ENCODE results near the gene PCDH9. TPM values are rescaled to one million over a fixed set of nuclear protein-coding genes. Genes with fewer than 3 reads are reported as not detected.

The PCDH9 gene
- total and polyA plus RNA-seq, 4 experiments from 2014 or later, result 0.08 to 0.18 (median 0.14) TPM

DNA sequence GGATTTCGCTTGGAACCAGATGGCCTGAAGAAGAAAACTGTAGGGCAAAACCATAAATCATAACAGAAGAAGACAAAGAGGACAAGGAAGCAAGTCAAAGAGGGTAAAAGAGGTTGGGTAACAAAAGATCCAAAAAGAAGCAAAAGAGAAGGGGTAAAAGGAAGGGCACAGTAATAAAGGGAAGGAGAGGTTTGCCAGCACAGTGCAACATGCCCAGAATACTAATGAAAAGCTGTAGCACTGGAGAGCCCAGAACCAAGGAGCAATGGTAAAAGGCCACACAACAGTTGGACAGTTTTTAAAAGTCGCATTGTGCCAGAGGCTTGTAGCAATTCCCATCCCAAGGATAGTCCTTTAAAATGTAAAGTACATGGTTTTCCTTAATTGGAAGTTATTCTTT is 506.6 kb downstream of the PCDH9 start:
- H3K9me3 Mint-ChIP-seq, result peaks cover 0 to 7% (median 2%) of the 10 kb centered on the region in 8 donors
- CTCF ChIA-PET (ENCODE audit: partially characterized antibody), result no interaction called here
- Histone ChIP-seq H3K27ac (ENCODE audit: low read depth, low read length) (no peak overlapping the region), H3K36me3 (ENCODE audit: insufficient read depth, low read length) (no peaks in the 10 kb centered on the region), H3K4me3 (ENCODE audit: low read length in 2 of 2) (no peak overlapping the region), H3K27me3 (ENCODE audit: insufficient read depth, low read length) (no peaks in the 10 kb centered on the region), H3K9me3 (ENCODE audit: control insufficient read depth in 1 of 2, low read length in 2 of 2) (no peaks in the 10 kb centered on the region), H3K4me1 (ENCODE audit: insufficient read depth, low read length) (no peaks in the 10 kb centered on the region)
- POLR2A ChIA-PET (ENCODE audit: partially characterized antibody), result no interaction called here
- no peaks in the 10 kb centered on the region for H3K36me3 Mint-ChIP-seq
- H3K4me3 Mint-ChIP-seq, result no peak overlapping the region
- H3K4me1 Mint-ChIP-seq, result no peaks in the 10 kb centered on the region
- H3K27me3 Mint-ChIP-seq, result no peaks in the 10 kb centered on the region
- DNase-seq, result no peak
- H3K27ac Mint-ChIP-seq, result no peak overlapping the region
- intact Hi-C loops (cut with micrococcal nuclease), result no loop called here

DNA sequence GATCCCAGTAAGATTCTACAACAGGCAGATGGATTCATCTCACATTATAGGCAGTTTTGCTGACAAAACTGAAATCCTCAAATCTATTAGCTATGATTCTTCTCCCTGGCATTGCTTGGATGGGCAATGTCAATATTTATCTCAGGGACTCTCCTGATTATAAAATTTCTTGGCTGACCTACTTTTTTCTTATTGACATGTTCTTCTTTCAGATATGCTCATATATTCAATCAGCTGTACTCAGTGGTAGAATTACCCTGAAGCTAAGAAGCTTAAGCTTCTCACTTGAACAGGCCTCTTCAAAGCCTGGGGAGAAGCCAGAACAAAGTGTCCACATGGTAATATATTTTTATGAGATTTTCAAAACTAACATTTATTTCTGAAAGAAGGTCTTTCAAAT is 513.6 kb downstream of the PCDH9 start:
- Mint-ChIP-seq H3K4me1 (no peaks in the 10 kb centered on the region), H3K36me3 (no peaks in the 10 kb centered on the region), H3K4me3 (no peak overlapping the region), H3K9me3 (peaks cover 0 to 4% (median 0%) of the 10 kb centered on the region in 8 donors), H3K27me3 (no peaks in the 10 kb centered on the region), H3K27ac (no peak overlapping the region)
- DNase-seq, result no peak
- intact Hi-C loops (cut with micrococcal nuclease), result no loop called here
- Histone ChIP-seq H3K4me1 (ENCODE audit: insufficient read depth, low read length) (no peaks in the 10 kb centered on the region), H3K4me3 (ENCODE audit: low read length in 2 of 2) (no peak overlapping the region), H3K9me3 (ENCODE audit: control insufficient read depth in 1 of 2, low read length in 2 of 2) (no peaks in the 10 kb centered on the region), H3K27me3 (ENCODE audit: insufficient read depth, low read length) (no peaks in the 10 kb centered on the region), H3K27ac (ENCODE audit: low read depth, low read length) (no peak overlapping the region), H3K36me3 (ENCODE audit: insufficient read depth, low read length) (no peaks in the 10 kb centered on the region)
- ChIA-PET CTCF (ENCODE audit: partially characterized antibody) (no interaction called here), POLR2A (ENCODE audit: partially characterized antibody) (no interaction called here)

- Histone ChIP-seq H3K27ac (ENCODE audit: low read depth, low read length) (no peak overlapping the region), H3K27me3 (ENCODE audit: insufficient read depth, low read length) (no peaks in the 10 kb centered on the region), H3K9me3 (ENCODE audit: control insufficient read depth in 1 of 2, low read length in 2 of 2) (no peaks in the 10 kb centered on the region), H3K4me3 (ENCODE audit: low read length in 2 of 2) (no peak overlapping the region), H3K36me3 (ENCODE audit: insufficient read depth, low read length) (no peaks in the 10 kb centered on the region), H3K4me1 (ENCODE audit: insufficient read depth, low read length) (no peaks in the 10 kb centered on the region)
- ChIA-PET CTCF (ENCODE audit: partially characterized antibody) (no interaction called here), POLR2A (ENCODE audit: partially characterized antibody) (no interaction called here)
- no peak for DNase-seq
- Mint-ChIP-seq H3K27me3 (no peaks in the 10 kb centered on the region), H3K4me1 (no peaks in the 10 kb centered on the region), H3K9me3 (peaks cover 0 to 7% (median 1%) of the 10 kb centered on the region in 8 donors), H3K27ac (no peak overlapping the region), H3K4me3 (no peak overlapping the region), H3K36me3 (no peaks in the 10 kb centered on the region)
- intact Hi-C loops (cut with micrococcal nuclease), result no loop called here
Observed at GRCh38 chr13:66714795-66715194, 515.3 kb downstream of the PCDH9 start.

- no peak overlapping the region for H3K27ac ChIP-seq (ENCODE audit: low read depth, low read length)
- no peak overlapping the region for H3K4me3 ChIP-seq (ENCODE audit: low read length in 2 of 2)
- no peaks in the 10 kb centered on the region for H3K9me3 ChIP-seq (ENCODE audit: control insufficient read depth in 1 of 2, low read length in 2 of 2)
- H3K27me3 ChIP-seq (ENCODE audit: insufficient read depth, low read length), result no peaks in the 10 kb centered on the region
- H3K9me3 Mint-ChIP-seq, result peaks cover 0 to 7% (median 0%) of the 10 kb centered on the region in 8 donors
- no peaks in the 10 kb centered on the region for H3K4me1 Mint-ChIP-seq
- H3K4me1 ChIP-seq (ENCODE audit: insufficient read depth, low read length), result no peaks in the 10 kb centered on the region
- H3K36me3 Mint-ChIP-seq, result no peaks in the 10 kb centered on the region
- POLR2A ChIA-PET (ENCODE audit: partially characterized antibody), result no interaction called here
- H3K27me3 Mint-ChIP-seq, result no peaks in the 10 kb centered on the region
- DNase-seq, result no peak
- no peak overlapping the region for H3K4me3 Mint-ChIP-seq
- no peaks in the 10 kb centered on the region for H3K36me3 ChIP-seq (ENCODE audit: insufficient read depth, low read length)
- CTCF ChIA-PET (ENCODE audit: partially characterized antibody), result no interaction called here
- no peak overlapping the region for H3K27ac Mint-ChIP-seq
- intact Hi-C loops (cut with micrococcal nuclease), result no loop called here
Observed at GRCh38 chr13:66704110-66704509, 526.0 kb downstream of the PCDH9 start.

GRCh38 chr13:66703597-66703996 is 526.5 kb downstream of the PCDH9 start:
- Mint-ChIP-seq H3K36me3 (no peaks in the 10 kb centered on the region), H3K4me3 (no peak overlapping the region), H3K27ac (no peak overlapping the region), H3K4me1 (no peaks in the 10 kb centered on the region), H3K27me3 (no peaks in the 10 kb centered on the region), H3K9me3 (peaks cover 0 to 4% (median 0%) of the 10 kb centered on the region in 8 donors)
- intact Hi-C loops (cut with micrococcal nuclease), result no loop called here
- H3K27me3 ChIP-seq (ENCODE audit: insufficient read depth, low read length), result no peaks in the 10 kb centered on the region
- H3K36me3 ChIP-seq (ENCODE audit: insufficient read depth, low read length), result no peaks in the 10 kb centered on the region
- no peak overlapping the region for H3K4me3 ChIP-seq (ENCODE audit: low read length in 2 of 2)
- ChIA-PET CTCF (ENCODE audit: partially characterized antibody) (no interaction called here), POLR2A (ENCODE audit: partially characterized antibody) (no interaction called here)
- no peak for DNase-seq
- no peak overlapping the region for H3K27ac ChIP-seq (ENCODE audit: low read depth, low read length)
- no peaks in the 10 kb centered on the region for H3K9me3 ChIP-seq (ENCODE audit: control insufficient read depth in 1 of 2, low read length in 2 of 2)
- no peaks in the 10 kb centered on the region for H3K4me1 ChIP-seq (ENCODE audit: insufficient read depth, low read length)

- intact Hi-C loops (cut with micrococcal nuclease), result no loop called here
- ChIA-PET CTCF (ENCODE audit: partially characterized antibody) (no interaction called here), POLR2A (ENCODE audit: partially characterized antibody) (no interaction called here)
- Mint-ChIP-seq H3K4me3 (no peak overlapping the region), H3K36me3 (no peaks in the 10 kb centered on the region), H3K9me3 (peaks cover 0 to 3% (median 0%) of the 10 kb centered on the region in 8 donors), H3K27me3 (no peaks in the 10 kb centered on the region), H3K4me1 (no peaks in the 10 kb centered on the region), H3K27ac (no peak overlapping the region)
- no peaks in the 10 kb centered on the region for H3K4me1 ChIP-seq (ENCODE audit: insufficient read depth, low read length)
- no peak overlapping the region for H3K4me3 ChIP-seq (ENCODE audit: low read length in 2 of 2)
- H3K9me3 ChIP-seq (ENCODE audit: control insufficient read depth in 1 of 2, low read length in 2 of 2), result no peaks in the 10 kb centered on the region
- H3K27me3 ChIP-seq (ENCODE audit: insufficient read depth, low read length), result no peaks in the 10 kb centered on the region
- DNase-seq, result no peak
- H3K27ac ChIP-seq (ENCODE audit: low read depth, low read length), result no peak overlapping the region
- no peaks in the 10 kb centered on the region for H3K36me3 ChIP-seq (ENCODE audit: insufficient read depth, low read length)
Observed at GRCh38 chr13:66700117-66700601, 530.0 kb downstream of the PCDH9 start.

DNA sequence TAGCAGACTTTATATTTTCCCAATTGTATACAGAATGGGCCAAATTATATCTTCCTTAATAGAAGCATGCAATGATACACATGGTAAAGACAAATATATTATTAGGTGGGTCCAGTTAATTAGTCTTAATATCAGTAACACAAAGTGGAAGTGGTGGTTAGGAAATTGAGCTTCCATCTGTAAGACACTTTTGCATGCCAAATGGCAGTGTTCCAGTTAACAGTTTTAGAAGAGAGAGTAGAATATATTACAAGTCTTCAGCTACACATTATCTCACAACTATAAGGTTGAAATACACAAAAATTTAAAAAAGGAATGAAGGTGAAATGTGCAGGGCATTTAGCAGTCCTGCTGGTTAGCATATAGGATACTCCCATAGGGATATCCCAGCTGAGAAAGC is 536.5 kb downstream of the PCDH9 start:
- no peaks in the 10 kb centered on the region for H3K9me3 ChIP-seq (ENCODE audit: control insufficient read depth in 1 of 2, low read length in 2 of 2)
- intact Hi-C loops (cut with micrococcal nuclease), result no loop called here

GRCh38 chr13:66691149-66691548 is 539.0 kb downstream of the PCDH9 start:
- intact Hi-C loops (cut with micrococcal nuclease), result no loop called here
- Histone ChIP-seq H3K27ac (ENCODE audit: low read depth, low read length) (no peak overlapping the region), H3K9me3 (ENCODE audit: control insufficient read depth in 1 of 2, low read length in 2 of 2) (no peaks in the 10 kb centered on the region), H3K4me1 (ENCODE audit: insufficient read depth, low read length) (no peaks in the 10 kb centered on the region), H3K27me3 (ENCODE audit: insufficient read depth, low read length) (no peaks in the 10 kb centered on the region), H3K36me3 (ENCODE audit: insufficient read depth, low read length) (no peaks in the 10 kb centered on the region), H3K4me3 (ENCODE audit: low read length in 2 of 2) (no peak overlapping the region)
- no peak overlapping the region for H3K4me3 Mint-ChIP-seq
- no peaks in the 10 kb centered on the region for H3K4me1 Mint-ChIP-seq
- H3K27me3 Mint-ChIP-seq, result no peaks in the 10 kb centered on the region
- H3K9me3 Mint-ChIP-seq, result peaks cover 0 to 12% (median 3%) of the 10 kb centered on the region in 8 donors
- ChIA-PET CTCF (ENCODE audit: partially characterized antibody) (no interaction called here), POLR2A (ENCODE audit: partially characterized antibody) (no interaction called here)
- H3K27ac Mint-ChIP-seq, result no peak overlapping the region
- no peaks in the 10 kb centered on the region for H3K36me3 Mint-ChIP-seq
- no peak for DNase-seq

More for the DNA sequence above, 536.5 kb downstream of the PCDH9 start:
- ChIA-PET POLR2A (ENCODE audit: partially characterized antibody) (no interaction called here), CTCF (ENCODE audit: partially characterized antibody) (interaction anchor here (0.6 kb wide), 1 partner anchor 421 kb away, joined by 4 read pairs; no protein-coding TSS in a partner anchor)
- no peak overlapping the region for H3K4me3 Mint-ChIP-seq
- Histone ChIP-seq H3K27ac (ENCODE audit: low read depth, low read length) (no peak overlapping the region), H3K27me3 (ENCODE audit: insufficient read depth, low read length) (no peaks in the 10 kb centered on the region), H3K36me3 (ENCODE audit: insufficient read depth, low read length) (no peaks in the 10 kb centered on the region), H3K4me1 (ENCODE audit: insufficient read depth, low read length) (no peaks in the 10 kb centered on the region), H3K4me3 (ENCODE audit: low read length in 2 of 2) (no peak overlapping the region)
- peaks cover 0 to 2% (median 0%) of the 10 kb centered on the region in 8 donors for H3K9me3 Mint-ChIP-seq
- H3K27me3 Mint-ChIP-seq, result no peaks in the 10 kb centered on the region
- no peaks in the 10 kb centered on the region for H3K4me1 Mint-ChIP-seq
- H3K36me3 Mint-ChIP-seq, result no peaks in the 10 kb centered on the region
- no peak for DNase-seq
- no peak overlapping the region for H3K27ac Mint-ChIP-seq

Measured in CD4-positive, alpha-beta memory T cell (primary cell).